ENCODE data around the gene SH3BGRL. TPM values are rescaled to one million over a fixed set of nuclear protein-coding genes. Genes with fewer than 3 reads are reported as not detected.

Gene SH3BGRL
- total RNA-seq, 6 experiments from 2014 or later, result 12.4 to 35.3 (median 23.5) TPM

- no peaks in the 10 kb centered on the region for H3K36me3 ChIP-seq
- no peaks in the 10 kb centered on the region for H3K9me3 ChIP-seq
- DNase-seq (no peak), ATAC-seq (no peak)
- intact Hi-C loops (cut with DNase I), result no loop called here
- no peak overlapping the region for H3K4me3 ChIP-seq
- TF ChIP-seq CTCF (IDR thresholded peaks at IDR 0.05) (peak in 1 of 4 donors; percentile 7), POLR2A (IDR thresholded peaks at IDR 0.05) (no peak)
- no peaks in the 10 kb centered on the region for H3K4me1 ChIP-seq
- no peak overlapping the region for H3K27ac ChIP-seq
- 31% methylated on average over 2 of the region's 8 CpGs for WGBS (ENCODE audit: insufficient coverage, low coverage, low lambda C conversion rate, missing lambda C conversion rate)
- no peaks in the 10 kb centered on the region for H3K27me3 ChIP-seq
These were observed 78.2 kb downstream of the SH3BGRL start for GRCh38 chrX:81280148-81280547.

DNA sequence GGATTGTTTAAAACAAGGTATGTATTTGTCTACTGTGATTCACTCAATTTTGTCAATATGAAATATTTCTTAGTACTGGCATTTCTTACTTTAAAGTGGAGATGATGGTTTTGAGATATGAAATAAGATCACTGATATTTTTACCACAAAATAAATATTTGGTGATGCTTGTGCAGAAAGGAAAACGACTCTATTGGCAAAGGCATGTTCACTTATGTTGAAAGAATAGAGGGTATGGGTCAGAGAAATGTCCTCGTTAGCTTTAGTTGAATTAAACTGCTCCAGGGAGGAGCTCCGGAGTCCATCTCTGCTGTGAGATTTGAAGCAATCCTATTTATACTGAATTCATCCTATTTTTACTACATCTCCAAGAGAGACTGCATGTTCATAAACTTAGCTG is 84.2 kb downstream of the SH3BGRL start:
- H3K36me3 ChIP-seq, result no peaks in the 10 kb centered on the region
- WGBS (ENCODE audit: insufficient coverage, low coverage, low lambda C conversion rate, missing lambda C conversion rate), result 47% methylated on average over 3 of the region's 3 CpGs
- H3K27ac ChIP-seq, result no peak overlapping the region
- TF ChIP-seq POLR2A (IDR thresholded peaks at IDR 0.05), result no peak
- no peak for TF ChIP-seq CTCF (IDR thresholded peaks at IDR 0.05)
- H3K9me3 ChIP-seq, result no peaks in the 10 kb centered on the region
- DNase-seq (no peak), ATAC-seq (no peak)
- no peaks in the 10 kb centered on the region for H3K4me1 ChIP-seq
- H3K27me3 ChIP-seq, result no peaks in the 10 kb centered on the region
- H3K4me3 ChIP-seq, result no peak overlapping the region
- intact Hi-C loops (cut with DNase I), result no loop called here

GRCh38 chrX:81286608-81287007 is 84.7 kb downstream of the SH3BGRL start:
- Histone ChIP-seq H3K27me3 (no peaks in the 10 kb centered on the region), H3K9me3 (no peaks in the 10 kb centered on the region), H3K4me3 (no peak overlapping the region), H3K4me1 (no peaks in the 10 kb centered on the region), H3K27ac (no peak overlapping the region), H3K36me3 (no peaks in the 10 kb centered on the region)
- intact Hi-C loops (cut with DNase I), result no loop called here
- DNase-seq (no peak), ATAC-seq (no peak)
- TF ChIP-seq CTCF (IDR thresholded peaks at IDR 0.05) (no peak), POLR2A (IDR thresholded peaks at IDR 0.05) (no peak)
- WGBS (ENCODE audit: insufficient coverage, low coverage, low lambda C conversion rate, missing lambda C conversion rate), result 36% methylated on average over 1 of the region's 1 CpG

DNA sequence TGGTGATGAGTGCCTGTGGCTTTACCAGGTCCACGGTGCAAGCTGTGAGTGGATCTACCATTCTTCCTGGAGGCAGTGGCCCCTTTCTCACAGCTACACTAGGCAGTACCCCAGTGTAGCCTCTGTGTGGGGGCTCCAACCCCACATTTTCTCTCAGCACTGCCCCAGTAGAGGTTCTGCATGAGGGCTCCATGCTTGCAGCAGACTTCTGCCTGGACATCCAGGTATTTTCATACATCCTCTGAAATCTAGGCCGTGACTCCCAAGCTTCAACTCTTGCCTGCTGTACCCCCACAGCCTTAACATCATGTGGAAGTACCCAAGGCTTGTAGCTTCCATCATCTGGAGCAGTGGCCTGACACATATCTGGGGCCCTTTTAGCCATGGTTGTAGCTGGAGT is 90.1 kb downstream of the SH3BGRL start:
- Histone ChIP-seq H3K36me3 (no peaks in the 10 kb centered on the region), H3K9me3 (peaks cover 0 to 11% (median 0%) of the 10 kb centered on the region in 4 donors), H3K4me1 (no peaks in the 10 kb centered on the region), H3K27me3 (no peaks in the 10 kb centered on the region), H3K4me3 (no peak overlapping the region), H3K27ac (no peak overlapping the region)
- no CpG with 5 or more reads among the region's 2 CpGs for WGBS (ENCODE audit: insufficient coverage, low coverage, low lambda C conversion rate, missing lambda C conversion rate)
- DNase-seq (no peak), ATAC-seq (no peak)
- TF ChIP-seq CTCF (IDR thresholded peaks at IDR 0.05) (no peak), POLR2A (IDR thresholded peaks at IDR 0.05) (no peak)
- intact Hi-C loops (cut with DNase I), result no loop called here

DNA sequence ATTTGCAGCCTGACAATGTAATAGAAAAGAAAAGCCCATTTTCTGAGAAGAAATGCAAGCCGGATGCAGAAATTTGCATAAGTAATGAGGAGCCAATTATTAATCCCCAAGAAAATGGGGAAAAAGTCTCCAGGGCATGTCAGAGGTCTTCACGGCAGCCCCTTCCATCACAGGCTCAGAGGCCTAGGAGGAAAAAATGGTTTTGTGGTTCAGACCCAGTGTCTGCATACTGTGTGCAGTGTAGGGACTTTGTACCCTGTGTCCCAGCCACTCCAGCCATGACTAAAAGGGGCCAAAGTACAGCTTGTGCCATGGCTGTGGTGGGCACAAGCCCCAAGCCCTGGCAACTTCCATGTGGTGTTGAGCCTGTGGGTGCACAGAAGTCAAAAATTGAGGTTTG is 92.2 kb downstream of the SH3BGRL start:
- Histone ChIP-seq H3K4me1 (no peaks in the 10 kb centered on the region), H3K36me3 (no peaks in the 10 kb centered on the region), H3K27ac (no peak overlapping the region), H3K27me3 (no peaks in the 10 kb centered on the region), H3K4me3 (no peak overlapping the region), H3K9me3 (peaks cover 0 to 11% (median 0%) of the 10 kb centered on the region in 4 donors)
- no peak for ATAC-seq
- intact Hi-C loops (cut with DNase I), result no loop called here
- WGBS (ENCODE audit: insufficient coverage, low coverage, low lambda C conversion rate, missing lambda C conversion rate), result 60% methylated on average over 2 of the region's 2 CpGs
- DNase-seq, result no peak
- TF ChIP-seq CTCF (IDR thresholded peaks at IDR 0.05) (no peak), POLR2A (IDR thresholded peaks at IDR 0.05) (no peak)

All from right lobe of liver (tissue), 6 donors.